Islet precursor cell (in vitro differentiated cells): ENCODE results near the gene CACNB4.

Experiments
- DNase-seq: peaks from one replicate; pipeline ENCODE4 v3.0.0-alpha.2; 2018

The CACNB4 gene

DNA sequence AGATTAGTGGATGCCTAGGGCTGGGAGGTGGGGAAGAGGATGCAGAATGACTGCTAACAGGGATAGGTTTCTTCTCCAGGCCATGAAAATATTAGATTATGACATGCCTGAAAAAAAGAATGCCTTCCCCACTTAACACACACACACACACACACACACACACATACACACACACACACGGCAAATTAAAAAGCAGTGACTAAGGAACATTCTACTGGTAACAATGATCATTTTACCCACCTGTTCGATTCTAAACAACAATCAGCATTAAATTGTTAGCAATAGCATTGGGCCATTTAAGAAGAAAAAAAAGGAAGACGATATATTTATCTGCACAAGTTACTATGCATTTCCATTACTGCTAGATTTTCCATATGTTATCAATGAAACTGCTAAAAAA, 10.8 kb downstream of the CACNB4 start:
- DNase-seq: no peak

DNA sequence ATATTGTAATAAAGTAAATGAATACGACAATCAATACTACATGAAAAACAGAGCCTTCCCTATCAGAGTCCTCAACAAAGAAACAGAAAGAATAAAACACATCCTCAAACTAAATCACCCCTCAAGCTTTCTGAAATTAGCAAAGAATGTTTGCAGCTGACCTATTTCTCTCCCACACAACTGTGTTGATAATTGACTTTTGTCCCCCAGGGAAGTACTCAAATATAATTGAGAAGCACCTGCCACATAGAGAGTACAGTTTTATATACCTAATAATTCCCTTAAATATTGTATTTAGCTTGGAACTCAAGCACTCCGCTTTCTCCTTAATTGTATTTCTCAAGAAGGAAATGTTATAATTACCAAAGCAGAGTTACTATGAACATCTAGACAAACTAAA, 12.6 kb downstream of the CACNB4 start:
- no peak for DNase-seq

DNA sequence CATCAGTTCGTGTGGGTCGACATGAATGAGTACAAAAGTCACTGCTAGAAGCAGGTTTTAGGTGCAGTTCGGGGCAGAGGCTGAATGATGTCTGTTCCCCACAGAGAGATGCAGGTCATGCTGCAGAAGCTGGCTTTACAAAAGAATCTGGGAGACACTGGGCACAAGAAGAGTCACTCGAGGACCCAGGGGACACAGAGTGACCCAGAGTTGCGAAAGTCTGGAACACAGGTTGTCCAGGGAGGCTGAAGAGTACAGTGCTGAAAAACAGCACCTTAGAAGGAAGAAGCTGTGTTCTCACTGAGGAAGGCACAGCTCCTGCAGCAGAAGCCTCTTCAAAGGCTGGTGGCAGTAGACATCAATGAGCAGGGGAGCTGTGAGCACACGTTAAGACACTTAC, 14.8 kb downstream of the CACNB4 start:
- DNase-seq: no peak

- DNase-seq: no peak
Measured at GRCh38 chr2:152083202-152083875, 15.5 kb downstream of the CACNB4 start.

GRCh38 chr2:152078662-152079061, 20.2 kb downstream of the CACNB4 start:
- DNase-seq: no peak

DNA sequence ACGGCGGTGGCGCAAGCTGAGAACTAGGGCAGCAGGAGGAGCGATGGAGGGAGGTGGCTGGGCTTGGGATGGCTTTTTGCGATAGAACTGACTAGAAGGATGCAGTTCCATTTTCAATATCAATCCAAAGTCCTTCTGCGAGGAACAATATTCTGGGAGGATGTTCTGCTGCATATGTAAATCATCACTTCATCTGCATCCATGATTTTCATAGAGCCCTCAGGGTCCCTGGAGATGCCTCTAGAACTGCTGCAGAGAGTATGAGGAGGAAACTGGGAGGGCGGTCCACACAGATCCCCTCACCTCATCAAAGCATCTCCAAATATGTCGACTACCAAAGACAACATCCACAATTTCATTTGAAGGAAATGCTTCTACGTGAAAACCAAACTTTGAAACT, 20.8 kb downstream of the CACNB4 start:
- no peak for DNase-seq

DNA sequence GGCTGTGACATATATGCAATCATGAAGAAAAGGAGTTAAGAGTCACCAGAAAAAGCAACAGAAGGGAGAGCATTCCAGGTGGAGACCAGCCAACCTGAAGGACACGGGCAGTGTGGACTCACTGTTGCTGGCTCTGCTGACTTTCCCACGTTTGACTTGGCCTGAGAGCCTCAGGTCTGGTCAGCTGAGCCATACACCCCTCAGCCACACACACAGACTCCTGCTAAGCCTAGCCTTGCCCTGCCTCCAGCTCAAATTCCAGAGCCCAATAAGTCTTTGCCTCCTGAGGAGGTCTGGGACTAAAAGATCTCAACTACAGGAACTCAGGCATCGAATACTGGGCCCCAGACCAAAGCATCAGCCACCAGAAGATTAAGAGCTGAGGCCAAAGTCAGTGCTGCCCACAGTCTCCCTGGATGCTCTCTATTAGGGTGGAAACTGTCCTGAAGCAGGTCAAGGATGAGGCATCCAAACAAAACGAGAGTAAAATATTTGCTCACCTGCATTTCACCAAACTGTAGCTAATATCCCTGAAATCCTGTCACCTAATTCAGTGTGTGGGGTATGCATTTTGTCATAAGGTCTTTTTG, 23.3 kb downstream of the CACNB4 start:
- no peak for DNase-seq

GRCh38 chr2:152072011-152072410, 26.8 kb downstream of the CACNB4 start:
- no peak for DNase-seq

- no peak for DNase-seq
Measured at GRCh38 chr2:152071518-152071917, 27.3 kb downstream of the CACNB4 start.

DNA sequence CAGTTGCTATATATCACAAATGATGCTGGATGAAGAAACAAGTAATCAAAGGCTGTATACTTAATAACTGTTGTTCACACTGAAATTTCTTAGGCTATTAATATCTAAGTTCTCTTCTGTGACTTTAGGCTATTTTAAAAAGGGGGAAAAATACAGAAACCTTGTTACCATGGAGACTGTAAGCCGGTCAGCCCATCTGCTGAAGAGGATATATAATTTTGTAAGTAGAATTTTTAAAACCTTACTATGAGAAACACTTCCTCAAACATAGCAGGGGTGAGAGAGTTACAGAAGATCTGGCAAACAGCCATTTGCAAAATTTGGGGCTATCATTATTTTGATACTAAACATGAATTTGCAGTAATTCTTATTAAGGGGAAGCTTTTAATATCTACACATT, 27.8 kb downstream of the CACNB4 start:
- DNase-seq: no peak

- no peak for DNase-seq
Measured at GRCh38 chr2:152068226-152068625, 30.6 kb downstream of the CACNB4 start.

DNA sequence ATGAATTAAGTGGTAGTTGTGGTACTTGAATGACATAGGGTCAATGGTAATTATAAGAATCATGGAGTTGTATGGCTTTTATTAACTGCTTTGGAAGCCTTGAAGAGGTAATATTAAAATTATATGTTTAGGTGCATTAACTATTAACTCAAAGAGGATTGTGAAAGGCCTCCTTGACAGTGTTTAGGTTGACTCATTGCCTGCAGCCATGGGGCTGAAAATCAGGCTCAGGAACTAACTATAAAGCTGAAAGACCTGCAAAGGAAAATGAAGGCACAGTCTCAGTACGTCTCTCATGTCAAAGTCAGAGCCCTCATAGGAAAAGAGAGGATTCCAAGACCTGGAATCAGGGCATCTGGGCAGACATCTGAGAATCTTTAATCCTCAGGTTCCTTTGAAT, 31.0 kb downstream of the CACNB4 start:
- no peak for DNase-seq

- no peak for DNase-seq
Measured at GRCh38 chr2:152065945-152066344, 32.9 kb downstream of the CACNB4 start.

DNA sequence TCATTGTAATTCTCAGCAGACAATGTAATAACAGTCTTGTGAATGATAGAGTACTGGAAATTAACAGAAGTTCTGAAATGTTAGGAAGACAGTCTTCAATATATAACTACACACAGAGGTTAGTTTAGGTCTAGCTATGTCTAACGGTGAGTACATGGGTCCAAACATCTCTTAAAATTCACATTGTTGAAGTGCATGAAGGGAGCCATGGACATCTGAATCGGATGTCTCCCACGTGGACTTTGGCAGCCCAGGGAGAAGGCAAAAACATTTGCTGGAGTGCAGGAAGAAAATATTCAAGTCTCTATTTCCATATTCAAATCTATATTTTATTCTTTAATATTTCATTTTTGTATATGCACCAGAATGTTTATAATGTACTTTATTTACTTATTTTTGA, 34.8 kb downstream of the CACNB4 start:
- no peak for DNase-seq

- DNase-seq: no peak
Measured at GRCh38 chr2:152063325-152063924, 35.4 kb downstream of the CACNB4 start.

DNA sequence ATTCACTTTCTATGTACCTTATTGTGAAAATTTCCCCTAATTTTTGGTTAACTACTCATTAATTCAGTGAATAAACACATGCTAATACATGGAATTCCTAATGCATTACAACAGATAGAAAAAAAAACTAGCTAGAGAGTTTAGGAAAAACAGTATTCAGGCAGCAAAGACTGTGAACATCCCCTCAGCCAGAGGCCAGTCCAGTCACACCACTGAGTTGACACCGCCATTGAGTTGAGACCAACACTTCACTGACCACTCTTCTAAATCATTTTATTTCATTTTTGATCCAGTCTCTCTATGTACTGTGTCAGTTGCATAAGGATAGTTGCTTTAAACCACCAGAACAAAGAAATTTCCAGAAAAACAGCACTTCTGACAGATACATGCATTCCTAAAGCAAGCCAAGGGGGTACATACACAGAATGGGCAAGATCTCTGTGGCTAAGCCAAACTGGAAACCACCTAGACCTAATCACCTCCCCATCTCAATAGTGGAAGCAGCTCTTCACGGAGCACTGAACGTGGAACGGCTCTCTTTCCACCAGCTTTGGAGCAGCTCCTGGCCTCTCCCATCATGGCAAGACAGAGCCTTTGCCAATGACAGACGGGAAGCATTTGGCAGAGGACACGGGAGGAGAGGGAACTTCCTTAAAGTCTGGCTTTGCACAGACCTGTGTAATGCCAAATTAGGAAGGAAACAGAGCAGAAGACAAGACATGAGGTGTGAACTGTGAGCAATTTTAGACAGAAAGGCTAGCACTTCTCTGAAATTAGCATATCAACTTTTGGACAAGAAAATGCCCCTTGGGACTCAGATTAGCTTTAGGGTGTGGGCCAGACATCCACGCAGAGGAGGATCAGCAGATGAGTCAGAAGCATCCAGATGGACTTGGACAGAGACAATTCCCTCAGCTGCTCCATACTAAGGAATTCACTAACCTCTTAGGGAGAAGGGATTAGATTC, 36.4 kb downstream of the CACNB4 start:
- no peak for DNase-seq

GRCh38 chr2:152061383-152061782, 37.5 kb downstream of the CACNB4 start:
- no peak for DNase-seq

- no peak for DNase-seq
Measured at GRCh38 chr2:152058655-152059054, 40.2 kb downstream of the CACNB4 start.

DNA sequence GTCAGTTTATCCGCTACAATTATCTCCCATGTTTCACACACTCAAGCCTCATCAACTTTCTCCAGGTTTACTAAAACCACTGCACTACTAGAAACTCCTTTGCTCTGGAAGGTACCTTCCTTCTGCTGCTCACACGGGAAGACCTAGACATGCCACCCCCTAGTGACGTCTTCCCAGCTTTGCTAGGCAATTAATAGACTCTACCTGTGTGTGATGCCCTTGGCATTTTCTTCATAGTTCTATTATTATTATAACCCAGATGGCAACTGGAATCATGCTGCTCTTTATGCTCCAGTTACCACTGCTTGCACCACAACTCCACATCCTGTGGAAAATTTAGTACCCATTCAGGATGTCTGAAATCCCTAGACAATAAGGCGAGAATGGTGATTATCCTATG, 42.4 kb downstream of the CACNB4 start:
- DNase-seq: no peak

- no peak for DNase-seq
Measured at GRCh38 chr2:152055366-152056108, 43.3 kb downstream of the CACNB4 start.

DNA sequence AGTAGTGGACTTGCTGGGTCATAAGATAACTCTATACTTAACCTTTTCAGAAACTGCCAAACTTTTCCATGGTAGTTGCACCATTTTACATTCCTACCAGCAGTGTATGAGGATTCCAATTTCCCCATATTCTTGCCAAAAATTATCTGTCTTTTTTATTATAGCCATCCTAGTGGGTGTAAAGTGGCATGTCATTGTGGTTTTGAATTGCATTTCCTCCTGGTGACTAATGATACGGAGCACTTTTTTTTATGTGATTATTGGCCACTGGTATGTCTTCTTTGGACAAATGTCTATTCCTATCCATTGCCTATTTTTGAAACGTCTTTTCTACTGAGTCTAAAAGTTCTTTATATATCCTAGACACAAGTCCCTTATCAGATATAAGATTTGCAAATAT, 44.3 kb downstream of the CACNB4 start:
- DNase-seq: no peak

DNA sequence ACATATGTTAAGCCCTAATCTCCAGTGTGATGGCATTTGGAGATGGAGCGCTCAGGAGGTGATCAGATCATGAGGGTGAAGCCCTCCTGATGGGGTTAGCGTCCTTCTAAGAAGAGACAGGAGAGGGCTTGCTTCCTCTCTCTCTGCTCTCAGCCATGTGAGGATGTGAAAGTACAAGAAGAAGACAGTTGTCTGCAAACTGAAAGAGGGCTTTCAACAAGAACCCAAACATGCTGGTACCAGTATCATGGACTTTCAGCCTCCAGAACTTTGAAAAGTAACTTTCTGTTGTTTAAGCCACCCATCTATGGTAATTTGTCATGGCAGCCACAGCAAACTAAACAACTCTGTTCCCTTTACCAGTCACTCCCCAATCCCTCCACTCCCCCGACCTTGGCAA, 47.4 kb downstream of the CACNB4 start:
- no peak for DNase-seq

- DNase-seq: no peak
Measured at GRCh38 chr2:152050915-152051314, 47.9 kb downstream of the CACNB4 start.
